Effector memory CD4-positive, alpha-beta T cell (primary cell): ENCODE measurements around the gene MRM3.
A peak's percentile ranks its signal among the peaks of the same experiment; 100 is the strongest.

Source experiments
- DNase-seq, 3 donors: peaks; one replicate each; pipeline ENCODE4 v3.0.0-alpha.2; 2020
- H3K27ac ChIP-seq: 2 replicates; pipeline ENCODE4 v1.7.0; 2013; ENCODE audit warnings: mild to moderate bottlenecking, low read length, moderate library complexity; ENCODE audit not compliant: insufficient read depth, poor library complexity, severe bottlenecking
- H3K27me3 ChIP-seq: replicated peaks from 2 replicates; pipeline ENCODE4 v1.7.0; 2013; ENCODE audit warnings: mild to moderate bottlenecking, low read length; ENCODE audit not compliant: insufficient read depth, control insufficient read depth, poor library complexity, severe bottlenecking
- H3K36me3 ChIP-seq: 2 replicates; pipeline ENCODE4 v1.7.0; 2013; ENCODE audit warnings: mild to moderate bottlenecking, low read length, moderate library complexity; ENCODE audit not compliant: control insufficient read depth, insufficient read depth
- H3K4me1 ChIP-seq: 2 replicates; pipeline ENCODE4 v1.7.0; 2013; ENCODE audit warnings: low read length, mild to moderate bottlenecking; ENCODE audit not compliant: control insufficient read depth, insufficient read depth, poor library complexity, severe bottlenecking
- H3K4me3 ChIP-seq: 2 replicates; pipeline ENCODE4 v1.7.0; 2013; ENCODE audit warnings: low read length, low read depth, mild to moderate bottlenecking; ENCODE audit not compliant: insufficient read depth, poor library complexity, severe bottlenecking
- H3K9me3 ChIP-seq: 2 replicates; pipeline ENCODE4 v1.7.0; 2013; ENCODE audit warnings: mild to moderate bottlenecking, low read length, moderate library complexity; ENCODE audit not compliant: control insufficient read depth
- total RNA-seq, 3 donors: gene quantifications; one replicate each; lab custom pipeline; 2026; lab: John Stamatoyannopoulos, UW

The MRM3 gene
- 20.5 to 30.6 (median 29.9) reads per million in 3 donors for total RNA-seq

GRCh38 chr17:781805-782731, at the start of gene MRM3, which contains the start of gene GLOD4:
Gene MRM3, plus strand, starts transcription at chr17:782353. Its CDS starts 26 bp downstream, at chr17:782379.
Gene GLOD4, minus strand, starts transcription at chr17:782280. Its CDS starts 25 bp downstream, at chr17:782255.
- DNase-seq: peak; percentile 87 to 91 (median 91)
- H3K27me3 ChIP-seq: no peaks in the 10 kb centered on the region

GRCh38 chr17:732902-733720, 49.0 kb upstream of the MRM3 start:
- H3K4me3 ChIP-seq: peak overlapping the region; percentile 50
- no peaks in the 10 kb centered on the region for H3K36me3 ChIP-seq
- no peaks in the 10 kb centered on the region for H3K27me3 ChIP-seq
- DNase-seq: no peak
- peak overlapping the region; percentile 11 for H3K27ac ChIP-seq
- peaks cover 8% of the 10 kb centered on the region for H3K4me1 ChIP-seq
- no peaks in the 10 kb centered on the region for H3K9me3 ChIP-seq

More at GRCh38 chr17:781805-782731, at the start of gene MRM3, which contains the start of gene GLOD4:
- H3K4me3 ChIP-seq: peak within 1 kb of the TSS; percentile 93
- H3K4me1 ChIP-seq: peaks cover 6% of the 10 kb centered on the region
- no peaks in the 10 kb centered on the region for H3K9me3 ChIP-seq
- peak within 1 kb of the TSS; percentile 88 for H3K27ac ChIP-seq
- H3K36me3 ChIP-seq: peaks cover 23% of the 10 kb centered on the region

GRCh38 chr17:733743-734142, 48.4 kb upstream of the MRM3 start:
- Histone ChIP-seq H3K27me3 (no peaks in the 10 kb centered on the region), H3K9me3 (no peaks in the 10 kb centered on the region), H3K4me1 (peaks cover 8% of the 10 kb centered on the region), H3K27ac (no peak overlapping the region), H3K36me3 (no peaks in the 10 kb centered on the region), H3K4me3 (no peak overlapping the region)
- DNase-seq: no peak

- Histone ChIP-seq H3K27ac (no peak overlapping the region), H3K4me1 (peaks cover 4% of the 10 kb centered on the region), H3K4me3 (no peak overlapping the region), H3K27me3 (no peaks in the 10 kb centered on the region), H3K9me3 (no peaks in the 10 kb centered on the region), H3K36me3 (peaks cover 4% of the 10 kb centered on the region)
- no peak for DNase-seq
These were observed 44.5 kb upstream of the MRM3 start for GRCh38 chr17:737561-738113.

GRCh38 chr17:740240-741017, 41.7 kb upstream of the MRM3 start:
- no peak for DNase-seq
- no peaks in the 10 kb centered on the region for H3K9me3 ChIP-seq
- peaks cover 19% of the 10 kb centered on the region for H3K36me3 ChIP-seq
- H3K27ac ChIP-seq: no peak overlapping the region
- no peaks in the 10 kb centered on the region for H3K27me3 ChIP-seq
- H3K4me1 ChIP-seq: no peaks in the 10 kb centered on the region
- H3K4me3 ChIP-seq: no peak overlapping the region

DNA sequence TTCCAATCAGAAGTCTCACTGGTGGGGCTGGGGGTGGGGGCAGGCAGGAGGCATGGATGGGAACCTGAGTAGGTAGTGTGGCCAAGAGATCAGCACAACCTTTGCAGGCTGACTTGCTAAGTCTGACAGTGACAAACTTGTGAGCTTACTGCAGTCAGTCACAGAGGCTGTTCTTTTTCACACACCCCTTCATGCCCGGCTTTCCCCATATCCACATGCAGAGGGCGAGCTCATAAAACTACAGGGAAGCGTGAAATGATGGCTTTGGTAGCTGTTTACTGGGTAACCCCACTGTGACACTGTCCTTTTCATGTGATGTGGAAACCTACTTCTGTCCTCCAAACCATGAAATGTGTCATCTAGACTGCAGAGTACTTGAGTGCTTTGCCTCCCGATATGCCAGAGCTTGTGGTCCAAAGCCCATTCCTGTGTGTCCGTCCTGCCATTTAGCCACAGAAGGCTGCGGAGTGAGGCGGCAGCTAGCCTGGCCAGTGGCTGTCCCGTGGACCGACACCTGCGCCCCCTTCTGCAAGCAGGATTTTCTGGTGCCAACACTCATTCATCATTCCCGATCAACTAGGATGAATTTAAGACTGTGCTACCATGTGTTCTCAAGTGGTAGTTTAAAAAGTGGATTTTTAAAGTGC, 39.9 kb upstream of the MRM3 start:
- no peak for DNase-seq
- Histone ChIP-seq H3K27ac (no peak overlapping the region), H3K9me3 (no peaks in the 10 kb centered on the region), H3K4me1 (no peaks in the 10 kb centered on the region), H3K4me3 (no peak overlapping the region), H3K27me3 (no peaks in the 10 kb centered on the region), H3K36me3 (peaks cover 36% of the 10 kb centered on the region)

DNA sequence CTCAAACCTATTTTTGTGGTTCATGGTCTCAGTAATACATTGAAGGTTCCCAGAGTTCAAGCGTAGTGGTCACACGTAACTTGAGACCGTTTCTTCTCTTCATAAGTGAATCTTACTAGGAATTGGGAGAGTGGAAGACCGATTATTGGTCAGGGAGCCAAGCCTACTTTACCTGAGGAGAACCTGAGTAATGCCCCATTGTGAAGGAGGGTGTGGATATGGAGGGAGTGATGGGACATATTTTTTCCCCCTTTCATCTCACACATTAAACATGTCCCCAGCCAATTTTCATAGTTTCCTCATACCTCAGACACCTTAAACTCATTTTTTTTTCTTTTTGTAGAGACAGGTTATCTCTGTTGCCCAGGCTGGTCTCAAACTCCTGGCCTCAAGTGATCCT, 39.0 kb upstream of the MRM3 start:
- H3K9me3 ChIP-seq: no peaks in the 10 kb centered on the region
- no peaks in the 10 kb centered on the region for H3K27me3 ChIP-seq
- H3K36me3 ChIP-seq: peaks cover 41% of the 10 kb centered on the region
- no peak overlapping the region for H3K27ac ChIP-seq
- H3K4me3 ChIP-seq: no peak overlapping the region
- no peak for DNase-seq
- H3K4me1 ChIP-seq: no peaks in the 10 kb centered on the region

- H3K36me3 ChIP-seq: peaks cover 41% of the 10 kb centered on the region
These were observed 37.2 kb upstream of the MRM3 start for GRCh38 chr17:744937-745336.

DNA sequence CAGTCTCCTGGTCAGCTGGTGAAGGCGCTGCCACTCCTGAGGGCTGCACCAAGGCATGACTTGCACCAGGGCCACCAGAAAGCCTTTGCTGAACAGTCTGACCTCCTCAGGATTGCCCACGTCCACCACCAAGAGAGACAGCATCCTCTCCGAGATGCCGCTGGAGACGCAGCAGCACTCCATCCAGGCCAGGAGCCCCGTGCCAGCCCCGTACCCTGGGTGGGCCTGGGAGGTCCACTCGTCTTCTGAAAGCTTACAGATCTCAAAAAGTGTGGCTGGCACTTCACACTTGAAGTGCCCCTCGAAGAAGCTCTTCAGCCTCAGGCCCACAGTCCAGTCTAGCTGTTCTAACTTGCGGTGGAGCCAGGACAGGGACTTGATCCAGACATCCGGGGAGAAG, 36.7 kb upstream of the MRM3 start:
- H3K4me1 ChIP-seq: peaks cover 5% of the 10 kb centered on the region
- no peaks in the 10 kb centered on the region for H3K27me3 ChIP-seq
- H3K4me3 ChIP-seq: no peak overlapping the region
- no peaks in the 10 kb centered on the region for H3K9me3 ChIP-seq
- peaks cover 41% of the 10 kb centered on the region for H3K36me3 ChIP-seq
- H3K27ac ChIP-seq: no peak overlapping the region
- no peak for DNase-seq

More at GRCh38 chr17:744937-745336, 37.2 kb upstream of the MRM3 start:
- Histone ChIP-seq H3K27ac (no peak overlapping the region), H3K4me1 (peaks cover 1% of the 10 kb centered on the region), H3K4me3 (no peak overlapping the region), H3K9me3 (no peaks in the 10 kb centered on the region), H3K27me3 (no peaks in the 10 kb centered on the region)
- DNase-seq: no peak
